Body of pancreas (tissue), 4 donors: ENCODE data around the gene RABEPK. TPM values are rescaled to one million over a fixed set of nuclear protein-coding genes. Genes with fewer than 3 reads are reported as not detected.

ENCODE experiments used
- ATAC-seq: fragments of 150-250 bp; one replicate; pipeline ENCODE4 v1.9.1; 2016
- DNase-seq, 4 donors: peaks; one replicate each; pipeline ENCODE4 v3.0.0-alpha.2; 2019
- H3K27ac ChIP-seq, 4 donors: fragments of 200-600 bp; sonication (generic); 1 replicate in 3 of 4; 2 replicates in 1 of 4; pipeline versions ENCODE4 v1.5.1 to v1.6.1; 2016 to 2019; ENCODE audit warnings: mild to moderate bottlenecking in 1 of 4, mixed read lengths in 1 of 4, moderate library complexity in 1 of 4
- H3K27me3 ChIP-seq, 2 donors: fragments of 200-600 bp; sonication (generic); one replicate each; pipeline ENCODE4 v1.6.0; 2016; ENCODE audit warnings: mild to moderate bottlenecking in 1 of 2
- H3K36me3 ChIP-seq, 2 donors: fragments of 200-600 bp; sonication (generic); replicated peaks in 1 of 2; 2 replicates each; pipeline ENCODE4 v1.5.1; 2016; ENCODE audit warnings: low read depth in 2 of 2; ENCODE audit not compliant: insufficient read depth in 1 of 2
- H3K4me1 ChIP-seq: fragments of 200-600 bp; sonication (generic); one replicate; pipeline ENCODE4 v1.6.0; 2016
- H3K4me3 ChIP-seq, 2 donors: fragments of 200-600 bp; sonication (generic); 1 replicate in 1 of 2; 2 replicates in 1 of 2; pipeline ENCODE4 v1.5.1; 2016 to 2019
- H3K9me3 ChIP-seq, 3 donors: fragments of 200-600 bp; sonication (generic); 1 replicate in 2 of 3; 2 replicates in 1 of 3; pipeline ENCODE4 v1.5.1; 2016
- POLR2A ChIP-seq, 3 donors: fragments of 450-650 bp; IDR thresholded peaks; one replicate each; pipeline ENCODE4 v1.6.1; 2016; ENCODE audit warnings: antibody characterized with exemption in 3 of 3, mild to moderate bottlenecking in 2 of 3
- WGBS, 2 donors: methylation state at CpG; one replicate each; pipeline ENCODE4 v1.1.5; 2017; 5-methylcytosine and 5-hydroxymethylcytosine counted together
- intact Hi-C: fragments of 100-400 bp; cut with DNase I; formaldehyde crosslinking; loops from one replicate; pipeline ENCODE4 v1.15.1; 2023
- total RNA-seq, 2 donors: library from RNA; depleted of rRNA; stranded (reverse); fragments of >200 nt; gene quantifications; one replicate each; pipeline ENCODE4 v1.1.0, GENCODE V29; 2016
- TF ChIP-seq, protein P1 (sequence below), 7 experiments: fragments of 450-650 bp in 4 of 7; fragments of 200-600 bp in 3 of 7; sonication (generic) in 3 of 7; IDR thresholded peaks; one replicate each; pipeline ENCODE4 v1.5.1; 2016 to 2019; ENCODE audit warnings: antibody characterized with exemption in 7 of 7

Gene RABEPK
- total RNA-seq, 2 donors from 2014 or later: 4.3 to 6.7 TPM

DNA sequence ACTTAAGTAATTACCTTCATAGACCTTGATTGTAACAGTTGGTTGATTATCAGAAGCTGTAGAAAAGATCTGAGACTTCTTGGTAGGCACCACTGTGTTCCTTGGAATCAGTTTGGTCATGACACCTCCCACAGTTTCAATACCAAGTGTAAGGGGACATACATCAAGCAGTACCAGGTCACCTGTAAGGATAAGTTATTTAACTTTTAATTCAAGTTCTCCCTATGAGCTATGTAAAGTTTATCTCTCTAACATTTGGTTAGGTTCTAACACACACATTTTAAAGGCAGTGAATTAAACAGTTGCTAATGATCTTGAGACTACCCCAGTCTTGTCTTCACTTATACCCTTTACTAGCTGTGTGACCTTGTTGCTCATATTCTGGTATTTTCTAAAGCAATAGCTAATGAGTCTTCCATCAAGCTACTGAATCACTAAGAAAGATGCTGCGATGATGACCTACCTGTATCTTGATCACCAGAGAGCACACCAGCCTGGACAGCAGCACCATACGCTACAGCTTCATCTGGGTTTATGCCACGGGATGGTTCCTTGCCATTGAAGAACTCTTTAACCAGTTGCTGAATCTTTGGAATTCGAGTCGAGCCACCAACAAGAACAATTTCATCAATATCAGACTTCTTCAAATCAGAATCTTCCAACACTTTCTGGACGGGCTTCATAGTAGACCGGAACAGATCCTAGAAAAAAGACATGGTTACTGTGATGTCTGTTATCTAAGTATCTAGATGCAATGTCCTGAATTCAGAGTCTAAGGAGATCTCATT, 38.0 kb downstream of the RABEPK start:
- no peak for DNase-seq
- Histone ChIP-seq H3K27me3 (no peaks in the 10 kb centered on the region), H3K4me3 (peak overlapping the region; percentile 84 to 94), H3K27ac (peak overlapping the region in 1 of 4 donors; percentile 1), H3K9me3 (no peaks in the 10 kb centered on the region), H3K36me3 (peaks cover 0 to 8% of the 10 kb centered on the region in 2 donors), H3K4me1 (peaks cover 55% of the 10 kb centered on the region)
- intact Hi-C loops: no loop called here
- no peak for ATAC-seq
- TF ChIP-seq, protein P1, sequence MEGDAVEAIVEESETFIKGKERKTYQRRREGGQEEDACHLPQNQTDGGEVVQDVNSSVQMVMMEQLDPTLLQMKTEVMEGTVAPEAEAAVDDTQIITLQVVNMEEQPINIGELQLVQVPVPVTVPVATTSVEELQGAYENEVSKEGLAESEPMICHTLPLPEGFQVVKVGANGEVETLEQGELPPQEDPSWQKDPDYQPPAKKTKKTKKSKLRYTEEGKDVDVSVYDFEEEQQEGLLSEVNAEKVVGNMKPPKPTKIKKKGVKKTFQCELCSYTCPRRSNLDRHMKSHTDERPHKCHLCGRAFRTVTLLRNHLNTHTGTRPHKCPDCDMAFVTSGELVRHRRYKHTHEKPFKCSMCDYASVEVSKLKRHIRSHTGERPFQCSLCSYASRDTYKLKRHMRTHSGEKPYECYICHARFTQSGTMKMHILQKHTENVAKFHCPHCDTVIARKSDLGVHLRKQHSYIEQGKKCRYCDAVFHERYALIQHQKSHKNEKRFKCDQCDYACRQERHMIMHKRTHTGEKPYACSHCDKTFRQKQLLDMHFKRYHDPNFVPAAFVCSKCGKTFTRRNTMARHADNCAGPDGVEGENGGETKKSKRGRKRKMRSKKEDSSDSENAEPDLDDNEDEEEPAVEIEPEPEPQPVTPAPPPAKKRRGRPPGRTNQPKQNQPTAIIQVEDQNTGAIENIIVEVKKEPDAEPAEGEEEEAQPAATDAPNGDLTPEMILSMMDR (IDR thresholded peaks at IDR 0.05): no peak
- TF ChIP-seq POLR2A (IDR thresholded peaks at IDR 0.05): no peak
- 31 to 34% methylated on average over 7 of the region's 7 CpGs for WGBS, 2 donors

DNA sequence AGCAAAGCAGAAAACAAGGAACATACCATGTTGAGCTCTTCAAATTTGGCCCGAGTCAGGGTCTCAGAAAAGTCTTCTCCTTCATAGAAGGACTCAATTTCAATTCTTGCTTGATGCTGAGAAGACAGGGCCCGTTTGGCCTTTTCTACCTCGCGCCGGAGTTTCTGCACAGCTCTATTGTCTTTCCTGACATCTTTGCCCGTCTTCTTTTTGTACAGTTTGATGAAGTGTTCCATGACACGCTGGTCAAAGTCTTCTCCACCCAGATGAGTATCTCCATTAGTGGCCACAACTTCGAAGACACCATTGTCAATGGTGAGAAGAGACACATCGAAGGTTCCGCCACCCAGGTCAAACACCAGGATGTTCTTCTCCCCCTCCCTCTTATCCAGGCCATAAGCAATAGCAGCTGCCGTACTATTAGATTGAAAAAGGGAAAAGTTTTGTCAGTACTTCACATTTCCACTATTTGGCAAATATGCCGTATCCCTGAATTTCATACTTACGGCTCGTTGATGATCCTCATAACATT, 38.6 kb downstream of the RABEPK start:
- peaks cover 55% of the 10 kb centered on the region for H3K4me1 ChIP-seq
- 27 to 61% methylated on average over 14 of the region's 14 CpGs for WGBS, 2 donors
- H3K27ac ChIP-seq: peak overlapping the region in 1 of 4 donors; percentile 20
- peaks cover 0 to 8% of the 10 kb centered on the region in 2 donors for H3K36me3 ChIP-seq
- ATAC-seq (no peak), DNase-seq (no peak)
- TF ChIP-seq, protein P1 (IDR thresholded peaks at IDR 0.05): no peak
- TF ChIP-seq POLR2A (IDR thresholded peaks at IDR 0.05): no peak
- H3K27me3 ChIP-seq: no peaks in the 10 kb centered on the region
- intact Hi-C loops: no loop called here
- H3K4me3 ChIP-seq: peak overlapping the region; percentile 84 to 94
- no peaks in the 10 kb centered on the region for H3K9me3 ChIP-seq

DNA sequence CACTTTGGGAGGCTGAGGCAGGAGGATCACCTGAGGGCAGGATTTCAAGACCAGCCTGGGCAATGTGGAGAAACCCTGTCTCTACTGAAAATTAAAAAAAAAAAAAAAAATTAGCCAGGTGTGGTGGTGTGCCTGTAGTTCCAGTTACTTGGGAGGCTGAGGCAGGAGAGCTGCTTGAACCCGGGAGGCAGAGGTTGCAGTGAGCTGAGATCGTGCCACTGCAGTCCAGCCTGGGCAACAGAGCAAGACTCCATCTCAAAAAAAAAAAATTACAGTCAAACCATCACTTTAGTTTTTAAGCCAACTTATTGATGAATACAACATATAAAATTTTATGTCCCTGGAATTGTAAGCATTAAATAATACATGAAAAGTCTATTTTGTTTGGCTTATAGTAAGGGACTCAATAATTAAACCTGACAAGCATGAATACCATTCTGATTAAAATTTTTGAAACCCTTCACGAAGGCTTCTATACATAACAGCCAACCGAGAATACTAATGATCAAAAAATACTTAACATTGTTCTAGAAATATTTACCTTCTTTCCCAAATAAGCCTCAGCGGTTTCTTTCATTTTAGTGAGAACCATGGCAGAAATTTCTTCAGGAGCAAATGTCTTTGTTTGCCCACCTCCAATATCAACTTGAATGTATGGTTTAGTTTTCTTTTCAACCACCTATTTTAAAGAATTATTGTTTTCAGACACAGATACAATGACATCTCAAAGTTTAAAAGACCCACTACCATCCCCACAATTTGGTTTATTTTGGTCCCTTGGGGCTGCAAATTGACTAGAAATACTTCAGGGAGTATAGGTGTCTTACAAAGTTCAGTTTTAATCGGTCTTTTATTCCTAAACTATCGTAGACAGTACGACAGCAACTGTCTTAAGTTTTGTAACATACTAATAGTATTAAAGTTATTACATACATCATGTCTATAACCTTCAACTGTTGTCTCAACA, 39.6 kb downstream of the RABEPK start:
- peak overlapping the region; percentile 84 to 97 (median 94) for H3K27ac ChIP-seq
- no peaks in the 10 kb centered on the region for H3K9me3 ChIP-seq
- TF ChIP-seq, protein P1 (IDR thresholded peaks at IDR 0.05): no peak
- TF ChIP-seq POLR2A (IDR thresholded peaks at IDR 0.05): no peak
- ATAC-seq (no peak), DNase-seq (no peak)
- peaks cover 52% of the 10 kb centered on the region for H3K4me1 ChIP-seq
- WGBS, 2 donors: 6 to 9% methylated on average over 8 of the region's 8 CpGs
- H3K4me3 ChIP-seq: peak overlapping the region; percentile 84 to 94
- intact Hi-C loops: no loop called here
- no peaks in the 10 kb centered on the region for H3K27me3 ChIP-seq
- H3K36me3 ChIP-seq: peaks cover 0 to 8% of the 10 kb centered on the region in 2 donors

DNA sequence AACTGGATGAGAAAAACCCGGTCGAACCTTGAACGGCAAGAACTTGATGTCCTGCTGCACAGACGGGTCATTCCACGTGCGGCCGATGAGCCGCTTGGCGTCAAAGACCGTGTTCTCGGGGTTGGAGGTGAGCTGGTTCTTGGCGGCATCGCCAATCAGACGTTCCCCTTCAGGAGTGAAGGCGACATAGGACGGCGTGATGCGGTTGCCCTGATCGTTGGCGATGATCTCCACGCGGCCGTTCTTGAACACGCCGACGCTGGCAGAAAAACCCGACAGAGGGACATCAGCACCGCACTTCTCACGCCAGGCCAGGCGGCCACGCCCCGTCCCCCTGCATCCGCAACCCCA, 40.3 kb downstream of the RABEPK start:
- Histone ChIP-seq H3K9me3 (no peaks in the 10 kb centered on the region), H3K4me3 (peak overlapping the region; percentile 84 to 94), H3K27me3 (no peaks in the 10 kb centered on the region), H3K4me1 (peaks cover 45% of the 10 kb centered on the region), H3K27ac (peak overlapping the region; percentile 84 to 97 (median 94)), H3K36me3 (peaks cover 0 to 5% of the 10 kb centered on the region in 2 donors)
- ATAC-seq: peak; percentile 10
- 0% methylated on average over 3 to 32 of the region's 33 CpGs for WGBS, 2 donors
- TF ChIP-seq, protein P1 (IDR thresholded peaks at IDR 0.05): no peak
- TF ChIP-seq POLR2A (IDR thresholded peaks at IDR 0.05): no peak
- DNase-seq: peak; percentile 54 to 64 (median 61)
- intact Hi-C loops: no loop called here
